Mesenchymal stem cell (in vitro differentiated cells and primary cell): Measurements from ENCODE around the gene CXCL14.
"Not testable (repeated sequence)": the region's sequence is repeated elsewhere in the genome, so short reads cannot be mapped to it uniquely, and the experiment has no call there.

ENCODE experiments used
- DNase-seq: peaks from one replicate; pipeline ENCODE4 v3.0.0-alpha.2; 2013
- H2AFZ ChIP-seq: one replicate; pipeline ENCODE4 v1.6.1; 2013; ENCODE audit warnings: low read depth, mild to moderate bottlenecking, control low read depth, inconsistent platforms, low read length, moderate library complexity
- H2AK5ac ChIP-seq: 2 replicates; pipeline ENCODE4 v1.6.1; 2013; ENCODE audit warnings: low read length, moderate library complexity, mild to moderate bottlenecking, inconsistent platforms; ENCODE audit not compliant: severe bottlenecking
- H2BK120ac ChIP-seq: one replicate; pipeline ENCODE4 v1.6.1; 2013; ENCODE audit warnings: low read depth, mild to moderate bottlenecking, inconsistent platforms, low read length, moderate library complexity
- H2BK12ac ChIP-seq, 2 experiments: one replicate each; pipeline ENCODE4 v1.6.1; 2013; ENCODE audit warnings: inconsistent platforms in 2 of 2, low read length in 2 of 2, mild to moderate bottlenecking in 2 of 2, moderate library complexity in 2 of 2, control low read depth in 1 of 2
- H2BK15ac ChIP-seq: one replicate; pipeline ENCODE4 v1.6.1; 2013; ENCODE audit warnings: mild to moderate bottlenecking, low read depth, inconsistent platforms; ENCODE audit not compliant: poor library complexity, severe bottlenecking
- H2BK5ac ChIP-seq: 2 replicates; pipeline ENCODE4 v1.6.1; 2013; ENCODE audit warnings: low read depth, mild to moderate bottlenecking, low read length, control low read depth, inconsistent platforms; ENCODE audit not compliant: poor library complexity, severe bottlenecking
- H3K14ac ChIP-seq, 2 experiments: one replicate each; pipeline ENCODE4 v1.6.1; 2013; ENCODE audit warnings: inconsistent platforms in 2 of 2, low read length in 2 of 2, control low read depth in 1 of 2, mild to moderate bottlenecking in 1 of 2, moderate library complexity in 1 of 2
- H3K18ac ChIP-seq, 2 experiments: one replicate each; pipeline ENCODE4 v1.6.1; 2013; ENCODE audit warnings: inconsistent platforms in 2 of 2, low read length in 2 of 2, control low read depth in 1 of 2, low read depth in 1 of 2, mild to moderate bottlenecking in 1 of 2
- H3K23ac ChIP-seq, 2 experiments: one replicate each; pipeline ENCODE4 v1.6.1; 2013; ENCODE audit warnings: inconsistent platforms in 2 of 2, low read length in 2 of 2, mild to moderate bottlenecking in 2 of 2, moderate library complexity in 2 of 2, control low read depth in 1 of 2
- H3K27ac ChIP-seq: 2 replicates; pipeline ENCODE4 v1.5.1; 2013; ENCODE audit warnings: mild to moderate bottlenecking, moderate library complexity, low read length, control low read depth, inconsistent platforms; ENCODE audit not compliant: poor library complexity, severe bottlenecking
- H3K27me3 ChIP-seq, 2 experiments: 2 replicates each; pipeline versions ENCODE4 v1.6.1 to v1.7.0; 2013; ENCODE audit warnings: low read length in 2 of 2, mild to moderate bottlenecking in 2 of 2, moderate library complexity in 2 of 2, control low read depth in 1 of 2, inconsistent platforms in 1 of 2; ENCODE audit not compliant: control insufficient read depth in 1 of 2, insufficient read depth in 1 of 2
- H3K36me3 ChIP-seq, 2 experiments: 2 replicates each; pipeline versions ENCODE4 v1.6.1 to v1.7.0; 2013; ENCODE audit warnings: low read length in 2 of 2, control low read depth in 1 of 2, inconsistent platforms in 1 of 2, low read depth in 1 of 2, mild to moderate bottlenecking in 1 of 2; ENCODE audit not compliant: insufficient read depth in 2 of 2, control insufficient read depth in 1 of 2
- H3K4ac ChIP-seq, 2 experiments: one replicate each; pipeline ENCODE4 v1.6.1; 2013; ENCODE audit warnings: inconsistent platforms in 2 of 2, low read length in 2 of 2, mild to moderate bottlenecking in 2 of 2, moderate library complexity in 2 of 2, control low read depth in 1 of 2, low read depth in 1 of 2
- H3K4me1 ChIP-seq: 2 replicates; pipeline ENCODE4 v1.6.1; 2013; ENCODE audit warnings: low read depth, low read length, control low read depth; ENCODE audit not compliant: control insufficient read depth, insufficient read depth
- H3K4me2 ChIP-seq: 2 replicates; pipeline ENCODE4 v1.6.1; 2013; ENCODE audit warnings: low read length, mild to moderate bottlenecking, inconsistent platforms; ENCODE audit not compliant: poor library complexity, severe bottlenecking
- H3K4me3 ChIP-seq, 2 experiments: 2 replicates each; pipeline versions ENCODE4 v1.5.1 to v1.7.0; 2013; ENCODE audit warnings: low read length in 2 of 2, mild to moderate bottlenecking in 2 of 2, control low read depth in 1 of 2, low read depth in 1 of 2; ENCODE audit not compliant: insufficient read depth in 1 of 2
- H3K79me1 ChIP-seq: replicated peaks from 2 replicates; pipeline ENCODE4 v1.6.1; 2013; ENCODE audit warnings: mild to moderate bottlenecking, control low read depth, low read length, inconsistent platforms; ENCODE audit not compliant: poor library complexity, severe bottlenecking
- H3K9ac ChIP-seq: 2 replicates; pipeline ENCODE4 v1.7.0; 2013; ENCODE audit warnings: mild to moderate bottlenecking, low read length, moderate library complexity
- H3K9me3 ChIP-seq: 2 replicates; pipeline ENCODE4 v1.7.0; 2013; ENCODE audit warnings: mild to moderate bottlenecking, low read length; ENCODE audit not compliant: control insufficient read depth
- H4K8ac ChIP-seq: one replicate; pipeline ENCODE4 v1.6.1; 2013; ENCODE audit warnings: inconsistent platforms, mild to moderate bottlenecking, low read length, moderate library complexity
- H4K91ac ChIP-seq: one replicate; pipeline ENCODE4 v1.6.1; 2013; ENCODE audit warnings: mild to moderate bottlenecking, low read length, inconsistent platforms
- WGBS: methylation state at CpG from one replicate; pipeline ENCODE4 v1.1.7; 2013; ENCODE audit warnings: mixed read lengths; 5-methylcytosine and 5-hydroxymethylcytosine counted together

Gene CXCL14

DNA sequence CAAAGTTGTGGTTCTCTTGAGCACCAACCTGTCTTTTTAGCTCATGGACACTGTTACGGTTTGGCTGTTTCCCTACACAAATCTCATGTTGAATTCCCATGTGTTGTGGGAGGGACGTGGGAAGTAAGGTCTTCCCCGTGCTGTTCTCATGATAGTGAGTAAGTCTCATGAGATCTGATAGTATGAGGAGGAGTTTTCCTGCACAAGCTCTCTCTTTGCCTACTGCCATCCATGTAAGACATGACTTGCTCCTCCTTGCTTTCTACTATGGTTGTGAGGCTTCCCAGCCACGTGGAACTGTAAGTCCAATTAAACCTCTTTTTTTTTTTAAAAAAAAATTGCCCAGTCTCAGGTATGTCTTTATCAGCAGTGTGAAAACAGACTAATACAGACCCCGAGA, 49.2 kb downstream of the CXCL14 start:
- not testable (repeated sequence) for H3K27ac ChIP-seq, DNase-seq, H3K4me2 ChIP-seq, H3K36me3 ChIP-seq, H2BK15ac ChIP-seq, H3K4me3 ChIP-seq, H3K23ac ChIP-seq, H3K9ac ChIP-seq, H4K91ac ChIP-seq, H2BK12ac ChIP-seq, H3K9me3 ChIP-seq, H4K8ac ChIP-seq, H3K4ac ChIP-seq, H2AK5ac ChIP-seq, H3K79me1 ChIP-seq, H3K4me1 ChIP-seq, H2BK5ac ChIP-seq, H3K14ac ChIP-seq, H2BK120ac ChIP-seq, H2AFZ ChIP-seq, H3K18ac ChIP-seq
- peaks cover 74 to 97% of the 10 kb centered on the region in 2 experiments for H3K27me3 ChIP-seq
- WGBS, result 64% methylated on average over 4 of the region's 5 CpGs

DNA sequence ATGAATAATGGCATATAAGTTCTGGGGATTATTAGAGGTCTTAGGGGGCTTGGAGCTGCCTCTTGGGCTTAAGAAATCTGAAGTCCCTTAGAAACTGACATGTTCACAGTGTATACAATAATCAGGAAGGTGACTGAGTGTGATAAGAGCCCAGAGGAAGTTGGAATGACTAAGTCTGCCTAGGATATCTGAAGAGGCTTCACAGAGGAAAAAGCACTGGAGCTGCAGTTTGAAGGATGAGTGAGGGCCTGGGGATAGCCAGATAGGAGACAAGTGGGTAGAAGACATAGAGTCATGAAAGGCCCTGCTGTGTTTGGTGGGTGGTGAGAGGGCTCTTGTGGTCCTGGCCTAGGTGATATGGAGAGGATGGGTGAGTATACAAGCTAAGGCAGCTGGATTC, 51.9 kb downstream of the CXCL14 start:
- H3K18ac ChIP-seq, result no peak overlapping the region
- no peak overlapping the region for H2BK12ac ChIP-seq
- H3K9ac ChIP-seq, result no peak overlapping the region
- H3K23ac ChIP-seq, result no peak overlapping the region
- no peak overlapping the region for H3K4ac ChIP-seq
- H2BK15ac ChIP-seq, result no peak overlapping the region
- no peak overlapping the region for H3K4me3 ChIP-seq
- no peak overlapping the region for H3K4me2 ChIP-seq
- H2AK5ac ChIP-seq, result no peak overlapping the region
- peaks cover 12% of the 10 kb centered on the region for H3K9me3 ChIP-seq
- H2BK120ac ChIP-seq, result no peak overlapping the region
- H3K4me1 ChIP-seq, result no peaks in the 10 kb centered on the region
- H4K91ac ChIP-seq, result no peak overlapping the region
- no peak overlapping the region for H3K14ac ChIP-seq
- DNase-seq, result no peak
- H3K27me3 ChIP-seq, result peaks cover 53 to 95% of the 10 kb centered on the region in 2 experiments
- H3K27ac ChIP-seq, result no peak overlapping the region
- H2BK5ac ChIP-seq, result no peak overlapping the region
- no peaks in the 10 kb centered on the region for H3K36me3 ChIP-seq
- H2AFZ ChIP-seq, result no peak overlapping the region
- no peaks in the 10 kb centered on the region for H3K79me1 ChIP-seq
- no peak overlapping the region for H4K8ac ChIP-seq

DNA sequence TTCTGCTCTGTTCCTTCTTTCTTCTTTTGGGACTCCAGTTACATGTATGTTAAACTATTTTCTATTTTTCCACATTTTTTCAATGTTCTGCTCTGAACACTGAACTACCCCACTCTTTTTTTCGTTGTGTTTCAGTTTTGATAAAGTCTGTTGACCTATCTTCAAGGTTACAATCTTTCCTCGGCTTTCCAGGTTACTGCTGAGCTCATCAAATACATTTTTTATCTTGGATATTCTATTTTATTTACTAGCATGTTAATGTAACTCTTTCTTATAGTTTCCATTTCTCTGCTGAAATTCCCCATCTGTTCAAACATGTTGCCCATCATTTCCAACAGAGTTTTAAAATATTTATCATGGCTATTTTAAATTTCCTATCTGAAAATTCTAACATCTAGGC, 56.8 kb downstream of the CXCL14 start:
- Histone ChIP-seq H3K4me3 (no peak overlapping the region), H2AK5ac (no peak overlapping the region), H2BK12ac (no peak overlapping the region), H2BK15ac (no peak overlapping the region), H4K91ac (no peak overlapping the region), H3K27ac (no peak overlapping the region), H3K4ac (no peak overlapping the region), H2BK120ac (no peak overlapping the region), H3K27me3 (peaks cover 25 to 76% of the 10 kb centered on the region in 2 experiments), H3K9ac (no peak overlapping the region), H2AFZ (no peak overlapping the region), H4K8ac (no peak overlapping the region), H3K14ac (no peak overlapping the region), H3K4me2 (no peak overlapping the region), H3K79me1 (no peaks in the 10 kb centered on the region), H3K4me1 (no peaks in the 10 kb centered on the region), H3K36me3 (no peaks in the 10 kb centered on the region), H3K23ac (no peak overlapping the region), H2BK5ac (no peak overlapping the region), H3K18ac (no peak overlapping the region), H3K9me3 (peaks cover 10% of the 10 kb centered on the region)
- no peak for DNase-seq
- 0% methylated on average over 1 of the region's 2 CpGs for WGBS
